Mesenchymal stem cell (in vitro differentiated cells and primary cell): ENCODE data around the gene GAREM1.
A peak's percentile ranks its signal among the peaks of the same experiment; 100 is the strongest.

Experiments
- DNase-seq: peaks from one replicate; pipeline ENCODE4 v3.0.0-alpha.2; 2013
- H2AFZ ChIP-seq: one replicate; pipeline ENCODE4 v1.6.1; 2013; ENCODE audit warnings: low read depth, mild to moderate bottlenecking, control low read depth, inconsistent platforms, low read length, moderate library complexity
- H2AK5ac ChIP-seq: 2 replicates; pipeline ENCODE4 v1.6.1; 2013; ENCODE audit warnings: low read length, moderate library complexity, mild to moderate bottlenecking, inconsistent platforms; ENCODE audit not compliant: severe bottlenecking
- H2BK120ac ChIP-seq: one replicate; pipeline ENCODE4 v1.6.1; 2013; ENCODE audit warnings: low read depth, mild to moderate bottlenecking, inconsistent platforms, low read length, moderate library complexity
- H2BK12ac ChIP-seq, 2 experiments: one replicate each; pipeline ENCODE4 v1.6.1; 2013; ENCODE audit warnings: inconsistent platforms in 2 of 2, low read length in 2 of 2, mild to moderate bottlenecking in 2 of 2, moderate library complexity in 2 of 2, control low read depth in 1 of 2
- H2BK15ac ChIP-seq: one replicate; pipeline ENCODE4 v1.6.1; 2013; ENCODE audit warnings: mild to moderate bottlenecking, low read depth, inconsistent platforms; ENCODE audit not compliant: poor library complexity, severe bottlenecking
- H2BK5ac ChIP-seq: 2 replicates; pipeline ENCODE4 v1.6.1; 2013; ENCODE audit warnings: low read depth, mild to moderate bottlenecking, low read length, control low read depth, inconsistent platforms; ENCODE audit not compliant: poor library complexity, severe bottlenecking
- H3K14ac ChIP-seq, 2 experiments: one replicate each; pipeline ENCODE4 v1.6.1; 2013; ENCODE audit warnings: inconsistent platforms in 2 of 2, low read length in 2 of 2, control low read depth in 1 of 2, mild to moderate bottlenecking in 1 of 2, moderate library complexity in 1 of 2
- H3K18ac ChIP-seq, 2 experiments: one replicate each; pipeline ENCODE4 v1.6.1; 2013; ENCODE audit warnings: inconsistent platforms in 2 of 2, low read length in 2 of 2, control low read depth in 1 of 2, low read depth in 1 of 2, mild to moderate bottlenecking in 1 of 2
- H3K23ac ChIP-seq, 2 experiments: one replicate each; pipeline ENCODE4 v1.6.1; 2013; ENCODE audit warnings: inconsistent platforms in 2 of 2, low read length in 2 of 2, mild to moderate bottlenecking in 2 of 2, moderate library complexity in 2 of 2, control low read depth in 1 of 2
- H3K27ac ChIP-seq: 2 replicates; pipeline ENCODE4 v1.5.1; 2013; ENCODE audit warnings: mild to moderate bottlenecking, moderate library complexity, low read length, control low read depth, inconsistent platforms; ENCODE audit not compliant: poor library complexity, severe bottlenecking
- H3K27me3 ChIP-seq, 2 experiments: 2 replicates each; pipeline versions ENCODE4 v1.6.1 to v1.7.0; 2013; ENCODE audit warnings: low read length in 2 of 2, mild to moderate bottlenecking in 2 of 2, moderate library complexity in 2 of 2, control low read depth in 1 of 2, inconsistent platforms in 1 of 2; ENCODE audit not compliant: control insufficient read depth in 1 of 2, insufficient read depth in 1 of 2
- H3K36me3 ChIP-seq, 2 experiments: 2 replicates each; pipeline versions ENCODE4 v1.6.1 to v1.7.0; 2013; ENCODE audit warnings: low read length in 2 of 2, control low read depth in 1 of 2, inconsistent platforms in 1 of 2, low read depth in 1 of 2, mild to moderate bottlenecking in 1 of 2; ENCODE audit not compliant: insufficient read depth in 2 of 2, control insufficient read depth in 1 of 2
- H3K4ac ChIP-seq, 2 experiments: one replicate each; pipeline ENCODE4 v1.6.1; 2013; ENCODE audit warnings: inconsistent platforms in 2 of 2, low read length in 2 of 2, mild to moderate bottlenecking in 2 of 2, moderate library complexity in 2 of 2, control low read depth in 1 of 2, low read depth in 1 of 2
- H3K4me1 ChIP-seq: 2 replicates; pipeline ENCODE4 v1.6.1; 2013; ENCODE audit warnings: low read depth, low read length, control low read depth; ENCODE audit not compliant: control insufficient read depth, insufficient read depth
- H3K4me2 ChIP-seq: 2 replicates; pipeline ENCODE4 v1.6.1; 2013; ENCODE audit warnings: low read length, mild to moderate bottlenecking, inconsistent platforms; ENCODE audit not compliant: poor library complexity, severe bottlenecking
- H3K4me3 ChIP-seq, 2 experiments: 2 replicates each; pipeline versions ENCODE4 v1.5.1 to v1.7.0; 2013; ENCODE audit warnings: low read length in 2 of 2, mild to moderate bottlenecking in 2 of 2, control low read depth in 1 of 2, low read depth in 1 of 2; ENCODE audit not compliant: insufficient read depth in 1 of 2
- H3K79me1 ChIP-seq: replicated peaks from 2 replicates; pipeline ENCODE4 v1.6.1; 2013; ENCODE audit warnings: mild to moderate bottlenecking, control low read depth, low read length, inconsistent platforms; ENCODE audit not compliant: poor library complexity, severe bottlenecking
- H3K9ac ChIP-seq: 2 replicates; pipeline ENCODE4 v1.7.0; 2013; ENCODE audit warnings: mild to moderate bottlenecking, low read length, moderate library complexity
- H3K9me3 ChIP-seq: 2 replicates; pipeline ENCODE4 v1.7.0; 2013; ENCODE audit warnings: mild to moderate bottlenecking, low read length; ENCODE audit not compliant: control insufficient read depth
- H4K8ac ChIP-seq: one replicate; pipeline ENCODE4 v1.6.1; 2013; ENCODE audit warnings: inconsistent platforms, mild to moderate bottlenecking, low read length, moderate library complexity
- H4K91ac ChIP-seq: one replicate; pipeline ENCODE4 v1.6.1; 2013; ENCODE audit warnings: mild to moderate bottlenecking, low read length, inconsistent platforms
- WGBS: methylation state at CpG from one replicate; pipeline ENCODE4 v1.1.7; 2013; ENCODE audit warnings: mixed read lengths; 5-methylcytosine and 5-hydroxymethylcytosine counted together

Gene GAREM1

GRCh38 chr18:32469691-32470459 is 807 bp downstream of the GAREM1 start:
- Histone ChIP-seq H2BK15ac (no peak overlapping the region), H3K4me2 (peak overlapping the region; percentile 80), H3K4me1 (peaks cover 7% of the 10 kb centered on the region), H3K4me3 (peak overlapping the region; percentile 84 to 89), H4K91ac (peak overlapping the region; percentile 19), H3K9me3 (no peaks in the 10 kb centered on the region), H3K9ac (peak overlapping the region; percentile 60), H3K79me1 (peaks cover 9% of the 10 kb centered on the region), H3K27me3 (peaks cover 0 to 4% of the 10 kb centered on the region in 2 experiments), H3K18ac (peak overlapping the region; percentile 7 to 92), H2BK120ac (no peak overlapping the region), H3K36me3 (no peaks in the 10 kb centered on the region), H2BK12ac (peak overlapping the region in 1 of 2 experiments; percentile 93), H2AK5ac (no peak overlapping the region), H3K4ac (peak overlapping the region in 1 of 2 experiments; percentile 86), H3K14ac (peak overlapping the region in 1 of 2 experiments; percentile 97), H2AFZ (peak overlapping the region; percentile 87), H2BK5ac (no peak overlapping the region), H4K8ac (no peak overlapping the region), H3K23ac (peak overlapping the region in 1 of 2 experiments; percentile 83), H3K27ac (no peak overlapping the region)
- WGBS = 2% methylated on average over 31 of the region's 41 CpGs
- peak; percentile 55 for DNase-seq

- no peak overlapping the region for H3K23ac ChIP-seq
- H3K9me3 ChIP-seq = no peaks in the 10 kb centered on the region
- H3K9ac ChIP-seq = peak overlapping the region; percentile 60
- 19% methylated on average over 8 of the region's 8 CpGs for WGBS
- H3K4me2 ChIP-seq = peak overlapping the region; percentile 80
- no peaks in the 10 kb centered on the region for H3K36me3 ChIP-seq
- peaks cover 0 to 4% of the 10 kb centered on the region in 2 experiments for H3K27me3 ChIP-seq
- H2AFZ ChIP-seq = peak overlapping the region; percentile 1
- no peak overlapping the region for H3K18ac ChIP-seq
- no peak overlapping the region for H3K14ac ChIP-seq
- H4K91ac ChIP-seq = no peak overlapping the region
- H2BK15ac ChIP-seq = no peak overlapping the region
- peaks cover 7% of the 10 kb centered on the region for H3K4me1 ChIP-seq
- peak overlapping the region in 1 of 2 experiments; percentile 84 for H3K4me3 ChIP-seq
- H2AK5ac ChIP-seq = no peak overlapping the region
- H3K79me1 ChIP-seq = peaks cover 12% of the 10 kb centered on the region
- no peak overlapping the region for H2BK120ac ChIP-seq
- no peak overlapping the region for H3K27ac ChIP-seq
- no peak overlapping the region for H2BK5ac ChIP-seq
- H4K8ac ChIP-seq = peak overlapping the region; percentile 71
- no peak overlapping the region for H2BK12ac ChIP-seq
- peak; percentile 67 for DNase-seq
- no peak overlapping the region for H3K4ac ChIP-seq
These were observed 1.5 kb downstream of the GAREM1 start for GRCh38 chr18:32469190-32469651.

- H3K9me3 ChIP-seq = no peaks in the 10 kb centered on the region
- H3K18ac ChIP-seq = no peak overlapping the region
- WGBS = 63% methylated on average over 2 of the region's 3 CpGs
- no peak overlapping the region for H3K27ac ChIP-seq
- H3K4me1 ChIP-seq = peaks cover 7% of the 10 kb centered on the region
- H3K4me3 ChIP-seq = peak overlapping the region in 1 of 2 experiments; percentile 65
- no peak overlapping the region for H2AK5ac ChIP-seq
- H2BK120ac ChIP-seq = no peak overlapping the region
- H3K27me3 ChIP-seq = peaks cover 0 to 4% of the 10 kb centered on the region in 2 experiments
- H3K4ac ChIP-seq = no peak overlapping the region
- H2BK15ac ChIP-seq = no peak overlapping the region
- no peak overlapping the region for H2AFZ ChIP-seq
- peak overlapping the region; percentile 59 for H3K9ac ChIP-seq
- H3K79me1 ChIP-seq = peaks cover 15% of the 10 kb centered on the region
- H2BK5ac ChIP-seq = no peak overlapping the region
- H3K23ac ChIP-seq = no peak overlapping the region
- DNase-seq = no peak
- no peak overlapping the region for H4K91ac ChIP-seq
- no peak overlapping the region for H4K8ac ChIP-seq
- H3K36me3 ChIP-seq = no peaks in the 10 kb centered on the region
- H3K14ac ChIP-seq = no peak overlapping the region
- H3K4me2 ChIP-seq = peak overlapping the region; percentile 75
- H2BK12ac ChIP-seq = no peak overlapping the region
These were observed 2.4 kb downstream of the GAREM1 start for GRCh38 chr18:32468147-32468845.

GRCh38 chr18:32461709-32462272 is 8.9 kb downstream of the GAREM1 start:
- H3K79me1 ChIP-seq = peaks cover 18% of the 10 kb centered on the region
- no peaks in the 10 kb centered on the region for H3K36me3 ChIP-seq
- H2AFZ ChIP-seq = no peak overlapping the region
- no peak overlapping the region for H4K8ac ChIP-seq
- H3K9me3 ChIP-seq = no peaks in the 10 kb centered on the region
- no peak overlapping the region for H3K14ac ChIP-seq
- H2BK15ac ChIP-seq = no peak overlapping the region
- no peak overlapping the region for H3K27ac ChIP-seq
- H3K18ac ChIP-seq = no peak overlapping the region
- WGBS = 17% methylated on average over 2 of the region's 2 CpGs
- no peaks in the 10 kb centered on the region for H3K27me3 ChIP-seq
- H2BK120ac ChIP-seq = no peak overlapping the region
- no peak overlapping the region for H3K4me2 ChIP-seq
- peak; percentile 28 for DNase-seq
- no peak overlapping the region for H3K4me3 ChIP-seq
- no peak overlapping the region for H3K4ac ChIP-seq
- no peak overlapping the region for H3K23ac ChIP-seq
- H2BK5ac ChIP-seq = no peak overlapping the region
- no peak overlapping the region for H4K91ac ChIP-seq
- peaks cover 3% of the 10 kb centered on the region for H3K4me1 ChIP-seq
- no peak overlapping the region for H3K9ac ChIP-seq
- H2BK12ac ChIP-seq = no peak overlapping the region
- H2AK5ac ChIP-seq = no peak overlapping the region
